Gastroesophageal sphincter (tissue), 4 donors: ENCODE results near the gene LRRFIP2. TPM values are rescaled to one million over a fixed set of nuclear protein-coding genes. Genes with fewer than 3 reads are reported as not detected.
"Not testable (repeated sequence)": the region's sequence is repeated elsewhere in the genome, so short reads cannot be mapped to it uniquely, and the experiment has no call there.

Experiments used
- ATAC-seq: fragments of 150-250 bp; one replicate; pipeline ENCODE4 v1.9.1; 2016; ENCODE audit warnings: mild to moderate bottlenecking, moderate library complexity
- H3K27ac ChIP-seq, 4 donors: fragments of 200-600 bp; sonication (generic) in 3 of 4; 1 replicate in 3 of 4; 2 replicates in 1 of 4; pipeline ENCODE4 v1.5.1; 2016 to 2019
- H3K27me3 ChIP-seq: fragments of 200-600 bp; sonication (generic); one replicate; pipeline ENCODE4 v1.5.1; 2019
- H3K36me3 ChIP-seq, 2 donors: fragments of 200-600 bp; sonication (generic); one replicate each; pipeline ENCODE4 v1.5.1; 2019; ENCODE audit warnings: control low read depth in 1 of 2
- H3K4me1 ChIP-seq, 3 donors: fragments of 200-600 bp; sonication (generic); 1 replicate in 2 of 3; 2 replicates in 1 of 3; pipeline ENCODE4 v1.5.1; 2016 to 2019; ENCODE audit warnings: control low read depth in 2 of 3
- H3K4me3 ChIP-seq, 2 donors: fragments of 200-600 bp; sonication (generic); one replicate each; pipeline ENCODE4 v1.5.1; 2019; ENCODE audit warnings: mild to moderate bottlenecking in 1 of 2, moderate library complexity in 1 of 2
- H3K9me3 ChIP-seq, 3 donors: fragments of 200-600 bp; sonication (generic); one replicate each; pipeline ENCODE4 v1.5.1; 2017 to 2019; ENCODE audit warnings: control low read depth in 2 of 3
- EP300 ChIP-seq: sonication (generic); formaldehyde crosslinking; IDR thresholded peaks from one replicate; pipeline ENCODE4 v1.6.1; 2017; ENCODE audit warnings: antibody characterized with exemption, mild to moderate bottlenecking
- POLR2A ChIP-seq, 2 donors: fragments of 450-650 bp; IDR thresholded peaks; one replicate each; pipeline ENCODE4 v1.6.1; 2017; ENCODE audit warnings: antibody characterized with exemption in 2 of 2, mild to moderate bottlenecking in 2 of 2, moderate library complexity in 1 of 2
- POLR2AphosphoS5 ChIP-seq: sonication (generic); formaldehyde crosslinking; IDR thresholded peaks from one replicate; pipeline ENCODE4 v1.6.1; 2017; ENCODE audit warnings: antibody characterized with exemption
- WGBS, 2 donors: methylation state at CpG; one replicate each; pipeline ENCODE4 v1.1.5; 2018; ENCODE audit warnings: low coverage in 1 of 2; 5-methylcytosine and 5-hydroxymethylcytosine counted together
- total RNA-seq, 4 donors: library from RNA; depleted of rRNA; stranded (reverse); fragments of >200 nt; gene quantifications; one replicate each; pipeline ENCODE4 v1.1.0, GENCODE V29; 2016
- TF ChIP-seq, protein P1 (sequence below), 4 experiments: fragments of 200-600 bp in 2 of 4; fragments of 450-650 bp in 2 of 4; sonication (generic) in 1 of 4; IDR thresholded peaks; one replicate each; pipeline ENCODE4 v1.5.1; 2017 to 2019; ENCODE audit warnings: antibody characterized with exemption in 4 of 4, mild to moderate bottlenecking in 2 of 4, moderate library complexity in 2 of 4

Gene LRRFIP2
- total RNA-seq, 4 donors from 2014 or later: 79.4 to 123 (median 88.4) TPM

DNA sequence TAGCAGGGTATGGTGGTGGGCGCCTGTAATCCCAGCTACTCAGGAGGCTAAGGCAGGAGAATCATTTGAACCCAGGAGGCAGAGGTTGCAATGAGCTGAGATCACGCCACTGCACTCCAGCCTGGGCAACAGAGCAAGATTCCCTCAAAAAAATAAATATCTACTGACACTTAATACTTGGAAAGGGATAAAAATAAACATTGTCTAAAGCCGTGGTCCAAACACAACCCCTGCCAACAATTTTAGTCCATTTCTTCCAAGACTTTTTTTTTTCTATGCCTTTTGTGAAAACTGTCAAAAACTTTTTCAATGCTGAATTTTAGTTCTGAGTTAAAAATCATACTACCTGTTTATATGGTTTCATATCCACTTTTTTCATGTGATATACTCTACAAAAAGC lies 131.7 kb downstream of the LRRFIP2 start:
- H3K36me3 ChIP-seq: peaks cover 0 to 62% of the 10 kb centered on the region in 2 donors
- 49 to 57% methylated on average over 2 to 3 of the region's 3 CpGs for WGBS, 2 donors
- not testable (repeated sequence) for ATAC-seq

DNA sequence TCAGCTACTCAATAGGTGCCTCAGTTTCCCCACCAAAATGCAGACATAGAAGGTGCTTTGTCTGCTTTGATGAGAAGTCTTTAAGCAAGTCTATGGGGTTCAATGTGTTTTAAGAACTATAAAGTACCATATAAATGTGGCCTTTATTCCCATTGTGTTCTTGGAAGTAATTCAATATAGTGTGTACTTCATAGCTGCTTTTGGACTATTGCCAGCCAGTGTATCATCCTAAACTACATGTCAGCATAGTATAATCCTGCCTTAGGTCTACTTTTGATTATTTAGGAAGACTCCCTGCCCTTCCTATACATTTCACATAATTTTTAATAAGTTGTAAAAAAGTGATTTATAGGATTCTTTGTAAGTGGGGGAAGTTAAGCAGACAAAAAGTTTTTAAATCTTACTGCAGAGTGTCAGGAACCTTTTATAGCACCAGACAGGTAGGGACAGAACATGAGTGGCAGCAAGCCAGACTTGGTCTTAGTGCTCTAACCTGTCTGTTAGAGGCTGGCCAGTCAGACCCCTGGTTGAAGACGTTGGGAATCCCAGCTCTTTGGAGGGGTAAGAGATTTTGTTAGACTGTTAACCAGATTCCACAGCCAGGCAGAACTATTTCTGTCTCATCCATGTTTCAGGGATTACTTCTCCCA lies 132.7 kb downstream of the LRRFIP2 start:
- no peak for ATAC-seq
- Histone ChIP-seq H3K4me1 (peaks cover 0 to 38% (median 4%) of the 10 kb centered on the region in 3 donors), H3K27ac (peak overlapping the region in 1 of 4 donors; percentile 17), H3K27me3 (no peaks in the 10 kb centered on the region), H3K4me3 (no peak overlapping the region), H3K36me3 (peaks cover 0 to 62% of the 10 kb centered on the region in 2 donors), H3K9me3 (no peaks in the 10 kb centered on the region)
- TF ChIP-seq, protein P1, sequence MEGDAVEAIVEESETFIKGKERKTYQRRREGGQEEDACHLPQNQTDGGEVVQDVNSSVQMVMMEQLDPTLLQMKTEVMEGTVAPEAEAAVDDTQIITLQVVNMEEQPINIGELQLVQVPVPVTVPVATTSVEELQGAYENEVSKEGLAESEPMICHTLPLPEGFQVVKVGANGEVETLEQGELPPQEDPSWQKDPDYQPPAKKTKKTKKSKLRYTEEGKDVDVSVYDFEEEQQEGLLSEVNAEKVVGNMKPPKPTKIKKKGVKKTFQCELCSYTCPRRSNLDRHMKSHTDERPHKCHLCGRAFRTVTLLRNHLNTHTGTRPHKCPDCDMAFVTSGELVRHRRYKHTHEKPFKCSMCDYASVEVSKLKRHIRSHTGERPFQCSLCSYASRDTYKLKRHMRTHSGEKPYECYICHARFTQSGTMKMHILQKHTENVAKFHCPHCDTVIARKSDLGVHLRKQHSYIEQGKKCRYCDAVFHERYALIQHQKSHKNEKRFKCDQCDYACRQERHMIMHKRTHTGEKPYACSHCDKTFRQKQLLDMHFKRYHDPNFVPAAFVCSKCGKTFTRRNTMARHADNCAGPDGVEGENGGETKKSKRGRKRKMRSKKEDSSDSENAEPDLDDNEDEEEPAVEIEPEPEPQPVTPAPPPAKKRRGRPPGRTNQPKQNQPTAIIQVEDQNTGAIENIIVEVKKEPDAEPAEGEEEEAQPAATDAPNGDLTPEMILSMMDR (IDR thresholded peaks at IDR 0.05): no peak
- TF ChIP-seq POLR2AphosphoS5 (no peak), POLR2A (IDR thresholded peaks at IDR 0.05) (no peak), EP300 (no peak)
- 33 to 42% methylated on average over 1 of the region's 1 CpG for WGBS, 2 donors

More for the DNA sequence above, 131.7 kb downstream of the LRRFIP2 start:
- Histone ChIP-seq H3K4me1 (peaks cover 0 to 38% (median 4%) of the 10 kb centered on the region in 3 donors), H3K27ac (peak overlapping the region in 1 of 4 donors; percentile 32)
- not testable (repeated sequence) for H3K27me3 ChIP-seq, H3K9me3 ChIP-seq, H3K4me3 ChIP-seq
- peak; percentile 7 for TF ChIP-seq POLR2AphosphoS5

DNA sequence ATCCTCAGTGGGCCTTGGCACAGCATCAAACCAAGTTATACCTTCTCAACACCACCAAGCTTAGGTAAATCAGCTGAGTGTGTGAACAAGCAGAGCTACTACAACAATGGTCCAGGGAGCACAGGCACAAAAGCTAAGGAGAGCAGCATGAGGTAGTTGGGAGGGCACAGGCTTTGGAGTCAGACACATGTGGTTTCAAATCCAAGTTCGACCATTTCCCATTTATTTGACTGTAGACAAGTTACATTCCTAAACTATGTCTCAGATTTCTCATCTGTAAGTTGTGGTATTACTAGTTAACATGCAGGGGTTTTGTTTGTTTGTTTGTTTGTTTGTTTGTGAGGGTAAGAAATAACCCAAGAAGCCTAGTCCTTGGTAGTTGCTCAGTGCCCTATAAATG lies 134.2 kb downstream of the LRRFIP2 start:
- 43 to 50% methylated on average over 1 of the region's 1 CpG for WGBS, 2 donors
- Histone ChIP-seq H3K4me3 (no peak overlapping the region), H3K36me3 (peaks cover 0 to 67% of the 10 kb centered on the region in 2 donors), H3K4me1 (peaks cover 0 to 38% (median 4%) of the 10 kb centered on the region in 3 donors), H3K27me3 (no peaks in the 10 kb centered on the region), H3K9me3 (peaks cover 0 to 8% (median 0%) of the 10 kb centered on the region in 3 donors), H3K27ac (no peak overlapping the region)
- TF ChIP-seq POLR2AphosphoS5 (no peak), POLR2A (IDR thresholded peaks at IDR 0.05) (no peak), EP300 (no peak)
- TF ChIP-seq, protein P1 (IDR thresholded peaks at IDR 0.05): no peak
- no peak for ATAC-seq

DNA sequence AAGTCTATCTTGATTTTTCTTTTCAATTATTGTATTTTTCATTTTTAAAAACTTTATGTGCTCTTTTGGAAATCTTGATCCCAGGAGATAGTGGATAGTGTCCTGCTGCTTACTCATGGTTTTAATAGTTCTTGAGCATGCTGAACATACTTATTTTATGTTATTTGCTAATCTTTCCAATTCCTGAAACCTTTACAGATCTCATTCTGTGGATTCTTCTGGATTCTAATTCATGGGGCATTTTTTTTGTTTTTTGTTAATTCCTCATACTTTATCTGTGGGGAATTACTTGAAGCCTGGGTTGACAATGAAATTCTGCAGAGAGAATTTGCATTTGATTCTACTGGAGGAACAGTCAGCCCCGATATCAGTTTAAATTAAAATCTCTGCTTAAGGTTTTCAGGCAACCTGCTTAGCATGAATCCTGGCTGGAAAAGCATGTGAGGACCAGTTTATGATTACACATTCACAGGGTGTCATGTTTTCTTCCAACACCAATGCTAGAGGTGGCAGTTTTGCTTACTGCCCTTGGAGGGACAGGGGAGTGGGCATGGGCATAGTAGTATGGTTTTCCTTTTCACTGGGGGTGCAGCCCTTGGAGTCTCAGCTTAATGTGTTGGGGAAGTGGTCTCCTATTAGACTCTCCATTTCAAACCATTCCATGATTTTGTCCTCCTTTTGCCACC lies 135.1 kb downstream of the LRRFIP2 start:
- H3K4me3 ChIP-seq: no peak overlapping the region
- H3K4me1 ChIP-seq: peaks cover 0 to 35% (median 4%) of the 10 kb centered on the region in 3 donors
- no peak for ATAC-seq
- H3K27ac ChIP-seq: no peak overlapping the region
- WGBS, 2 donors: 100% methylated on average over 1 of the region's 1 CpG; no CpG with 5 or more reads in 1 of the 2 donors
- H3K36me3 ChIP-seq: peaks cover 0 to 72% of the 10 kb centered on the region in 2 donors
- H3K27me3 ChIP-seq: no peaks in the 10 kb centered on the region
- peaks cover 0 to 8% (median 0%) of the 10 kb centered on the region in 3 donors for H3K9me3 ChIP-seq
- TF ChIP-seq POLR2A (IDR thresholded peaks at IDR 0.05): no peak
- no peak for TF ChIP-seq POLR2AphosphoS5
- TF ChIP-seq EP300: no peak
- TF ChIP-seq, protein P1 (IDR thresholded peaks at IDR 0.05): no peak

DNA sequence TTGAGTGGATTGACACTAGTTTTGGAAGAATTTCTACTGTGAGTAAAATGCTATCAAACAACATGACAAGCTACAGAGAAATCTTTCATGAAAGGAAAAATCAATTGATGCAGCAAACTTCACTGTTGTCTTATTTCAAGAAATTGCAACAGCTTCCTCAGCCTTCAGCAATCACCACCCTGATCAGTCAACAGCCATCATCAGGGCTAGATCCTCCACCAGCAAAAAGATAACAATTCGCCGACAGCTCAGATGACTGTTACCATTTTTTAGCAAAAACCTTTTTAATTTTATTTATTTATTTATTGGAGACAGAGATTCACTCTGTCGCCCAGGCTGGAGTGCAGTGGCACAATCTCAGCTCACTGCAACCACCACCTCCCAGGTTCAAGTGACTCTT lies 137.0 kb downstream of the LRRFIP2 start:
- H3K4me3 ChIP-seq: no peak overlapping the region
- H3K9me3 ChIP-seq: peaks cover 0 to 8% (median 0%) of the 10 kb centered on the region in 3 donors
- ATAC-seq: no peak
- peaks cover 0 to 86% of the 10 kb centered on the region in 2 donors for H3K36me3 ChIP-seq
- 100% methylated on average over 3 of the region's 3 CpGs for WGBS, 2 donors
- TF ChIP-seq POLR2AphosphoS5 (no peak), POLR2A (IDR thresholded peaks at IDR 0.05) (no peak), EP300 (no peak)
- TF ChIP-seq, protein P1 (IDR thresholded peaks at IDR 0.05): no peak
- no peaks in the 10 kb centered on the region for H3K27me3 ChIP-seq
- no peak overlapping the region for H3K27ac ChIP-seq
- peaks cover 0 to 29% (median 4%) of the 10 kb centered on the region in 3 donors for H3K4me1 ChIP-seq
